Immature natural killer cell (primary cell): ENCODE results near the gene HMGCR. TPM values are rescaled to one million over a fixed set of nuclear protein-coding genes. Genes with fewer than 3 reads are reported as not detected.

Source experiments
- DNase-seq, 3 donors: peaks; one replicate each; pipeline ENCODE4 v3.0.0; 2022; ENCODE audit warnings: mixed read lengths in 1 of 3
- H3K27ac Mint-ChIP-seq, 6 donors: one replicate each; pipeline ENCODE4 v1.8.0; 2020; ENCODE audit warnings: mixed read lengths in 6 of 6, mild to moderate bottlenecking in 5 of 6, inconsistent platforms in 4 of 6, moderate library complexity in 3 of 6
- H3K27me3 Mint-ChIP-seq, 3 donors: one replicate each; pipeline ENCODE4 v1.8.0; 2020 to 2021; ENCODE audit warnings: low read depth in 3 of 3, mild to moderate bottlenecking in 3 of 3, mixed read lengths in 3 of 3, moderate library complexity in 3 of 3, inconsistent platforms in 1 of 3
- H3K36me3 Mint-ChIP-seq, 3 donors: one replicate each; pipeline ENCODE4 v1.8.0; 2020; ENCODE audit warnings: mixed read lengths in 3 of 3, inconsistent platforms in 2 of 3, mild to moderate bottlenecking in 2 of 3
- H3K4me1 Mint-ChIP-seq, 2 donors: one replicate each; pipeline ENCODE4 v1.8.0; 2020; ENCODE audit warnings: inconsistent platforms in 2 of 2, mild to moderate bottlenecking in 2 of 2, mixed read lengths in 2 of 2, moderate library complexity in 1 of 2
- H3K4me3 Mint-ChIP-seq, 5 donors: one replicate each; pipeline ENCODE4 v1.8.0; 2020; ENCODE audit warnings: mild to moderate bottlenecking in 5 of 5, mixed read lengths in 5 of 5, inconsistent platforms in 3 of 5, moderate library complexity in 3 of 5
- H3K9me3 Mint-ChIP-seq, 6 donors: one replicate each; pipeline ENCODE4 v1.8.0; 2020; ENCODE audit warnings: mild to moderate bottlenecking in 6 of 6, mixed read lengths in 6 of 6, inconsistent platforms in 4 of 6, moderate library complexity in 3 of 6
- polyA plus RNA-seq, 3 donors: library from polyadenylated mRNA; unstranded; fragments of 300-500 nt; fragmentation: Illumina TruSeq; gene quantifications; one replicate each; pipeline ENCODE4 v1.2.3, GENCODE V29; 2021

HMGCR gene
- polyA plus RNA-seq, 3 donors from 2014 or later, result 9.6 to 18.4 (median 11.2) TPM

DNA sequence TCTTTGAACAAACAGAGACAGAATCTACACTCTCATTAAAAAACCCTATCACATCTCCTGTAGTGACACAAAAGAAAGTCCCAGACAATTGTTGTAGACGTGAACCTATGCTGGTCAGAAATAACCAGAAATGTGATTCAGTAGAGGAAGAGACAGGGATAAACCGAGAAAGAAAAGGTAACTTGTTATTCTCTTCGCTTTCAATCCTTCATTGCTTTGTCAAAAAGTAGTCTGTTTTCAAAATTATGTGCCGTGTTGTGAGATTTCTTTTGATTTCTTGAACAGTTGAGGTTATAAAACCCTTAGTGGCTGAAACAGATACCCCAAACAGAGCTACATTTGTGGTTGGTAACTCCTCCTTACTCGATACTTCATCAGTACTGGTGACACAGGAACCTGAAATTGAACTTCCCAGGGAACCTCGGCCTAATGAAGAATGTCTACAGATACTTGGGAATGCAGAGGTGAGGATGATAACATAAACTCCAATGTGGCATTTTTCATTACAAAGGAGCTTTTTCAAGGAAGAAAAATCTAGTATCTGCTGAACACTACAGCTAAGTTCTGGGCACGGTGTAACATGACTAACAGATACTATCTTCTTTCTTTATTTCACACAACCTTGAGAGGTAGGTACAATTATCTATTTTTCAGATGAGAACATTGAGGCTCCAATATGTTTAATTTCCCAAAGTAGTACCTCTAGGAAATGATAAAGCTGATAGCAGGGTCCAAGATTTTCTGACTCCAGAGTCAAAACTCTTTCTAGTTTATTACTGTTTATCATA lies 14.3 kb downstream of the HMGCR start:
- Mint-ChIP-seq H3K36me3 (peaks cover 26 to 55% (median 40%) of the 10 kb centered on the region in 3 donors), H3K4me3 (no peak overlapping the region), H3K27ac (no peak overlapping the region), H3K9me3 (no peaks in the 10 kb centered on the region), H3K27me3 (peaks cover 0 to 2% (median 1%) of the 10 kb centered on the region in 3 donors), H3K4me1 (peaks cover 0 to 4% of the 10 kb centered on the region in 2 donors)
- DNase-seq, result no peak

DNA sequence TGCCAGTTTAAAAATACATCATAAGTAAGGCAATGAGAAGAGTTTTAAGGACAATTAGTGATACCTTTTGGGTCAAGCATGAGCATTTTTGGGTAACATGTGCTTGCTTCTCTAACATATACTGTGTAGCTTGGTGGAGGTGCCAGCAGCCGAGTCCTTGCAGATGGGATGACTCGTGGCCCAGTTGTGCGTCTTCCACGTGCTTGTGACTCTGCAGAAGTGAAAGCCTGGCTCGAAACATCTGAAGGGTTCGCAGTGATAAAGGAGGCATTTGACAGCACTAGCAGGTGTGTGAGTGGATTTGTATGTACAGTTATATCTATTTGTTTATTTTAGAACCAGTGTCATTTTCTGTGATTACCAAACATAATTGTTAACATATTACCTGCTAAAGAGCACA lies 18.2 kb downstream of the HMGCR start:
- H3K4me3 Mint-ChIP-seq, result no peak overlapping the region
- no peak for DNase-seq
- peaks cover 0 to 2% (median 1%) of the 10 kb centered on the region in 3 donors for H3K27me3 Mint-ChIP-seq
- peaks cover 38 to 61% (median 45%) of the 10 kb centered on the region in 3 donors for H3K36me3 Mint-ChIP-seq
- no peak overlapping the region for H3K27ac Mint-ChIP-seq
- H3K4me1 Mint-ChIP-seq, result no peaks in the 10 kb centered on the region
- peaks cover 0 to 2% (median 0%) of the 10 kb centered on the region in 6 donors for H3K9me3 Mint-ChIP-seq

DNA sequence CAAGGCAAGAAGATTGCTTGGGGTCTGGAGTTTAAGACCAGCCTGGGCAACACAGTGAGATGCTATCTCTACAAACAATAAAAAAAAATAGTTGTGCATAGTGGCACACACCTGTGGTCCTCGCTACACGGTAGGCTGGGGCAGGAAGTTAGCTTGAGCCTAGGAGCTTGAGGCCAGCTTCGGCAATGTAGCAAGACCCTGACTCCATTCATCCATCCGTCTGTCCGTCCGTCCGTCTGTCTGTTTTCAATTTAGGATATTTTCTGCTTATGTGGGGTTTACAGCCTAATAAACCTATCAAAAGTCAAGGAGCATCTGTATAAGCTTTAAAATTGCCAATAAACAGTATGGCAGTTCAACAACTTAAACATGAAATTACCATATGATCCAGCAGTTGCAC lies 19.7 kb downstream of the HMGCR start:
- H3K36me3 Mint-ChIP-seq, result peaks cover 28 to 54% (median 45%) of the 10 kb centered on the region in 3 donors
- no peak for DNase-seq
- H3K27ac Mint-ChIP-seq, result no peak overlapping the region
- H3K4me1 Mint-ChIP-seq, result no peaks in the 10 kb centered on the region
- peaks cover 0 to 2% (median 0%) of the 10 kb centered on the region in 3 donors for H3K27me3 Mint-ChIP-seq
- H3K4me3 Mint-ChIP-seq, result no peak overlapping the region
- peaks cover 0 to 2% (median 0%) of the 10 kb centered on the region in 6 donors for H3K9me3 Mint-ChIP-seq

DNA sequence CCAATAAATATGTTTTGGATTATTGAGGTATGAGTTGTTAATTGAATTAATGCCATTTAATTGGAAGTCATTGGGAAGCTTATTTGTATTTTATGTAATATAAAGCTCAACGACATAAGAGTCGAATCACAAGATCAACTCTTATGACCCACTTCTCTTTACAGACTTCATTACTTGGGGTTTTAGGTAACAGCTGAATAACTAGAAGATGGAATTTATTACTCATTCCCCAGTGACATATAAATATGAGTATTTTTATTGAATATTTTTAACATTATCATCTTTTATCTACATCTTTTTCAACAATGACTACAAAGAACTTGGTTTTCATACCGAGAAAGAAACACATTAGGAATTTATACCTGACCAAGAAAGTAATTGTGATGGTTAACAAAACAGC lies 21.1 kb downstream of the HMGCR start:
- no peaks in the 10 kb centered on the region for H3K27me3 Mint-ChIP-seq
- no peak overlapping the region for H3K4me3 Mint-ChIP-seq
- no peak overlapping the region for H3K27ac Mint-ChIP-seq
- no peaks in the 10 kb centered on the region for H3K4me1 Mint-ChIP-seq
- H3K9me3 Mint-ChIP-seq, result peaks cover 0 to 2% (median 0%) of the 10 kb centered on the region in 6 donors
- peaks cover 20 to 49% (median 42%) of the 10 kb centered on the region in 3 donors for H3K36me3 Mint-ChIP-seq
- no peak for DNase-seq

DNA sequence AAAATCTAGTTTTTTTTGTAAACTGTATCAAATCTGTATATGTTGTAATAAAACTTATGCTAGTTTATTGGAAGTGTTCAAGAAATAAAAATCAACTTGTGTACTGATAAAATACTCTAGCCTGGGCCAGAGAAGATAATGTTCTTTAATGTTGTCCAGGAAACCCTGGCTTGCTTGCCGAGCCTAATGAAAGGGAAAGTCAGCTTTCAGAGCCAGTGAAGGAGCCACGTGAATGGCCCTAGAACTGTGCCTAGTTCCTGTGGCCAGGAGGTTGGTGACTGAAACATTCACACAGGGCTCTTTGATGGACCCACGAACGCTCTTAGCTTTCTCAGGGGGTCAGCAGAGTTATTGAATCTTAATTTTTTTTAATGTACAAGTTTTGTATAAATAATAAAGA lies 24.3 kb downstream of the HMGCR start:
- Mint-ChIP-seq H3K4me1 (no peaks in the 10 kb centered on the region), H3K4me3 (no peak overlapping the region), H3K27ac (peak overlapping the region in 1 of 6 donors; percentile 18), H3K27me3 (no peaks in the 10 kb centered on the region), H3K9me3 (peaks cover 0 to 2% (median 0%) of the 10 kb centered on the region in 6 donors), H3K36me3 (peaks cover 18 to 43% (median 32%) of the 10 kb centered on the region in 3 donors)
- DNase-seq, result no peak

DNA sequence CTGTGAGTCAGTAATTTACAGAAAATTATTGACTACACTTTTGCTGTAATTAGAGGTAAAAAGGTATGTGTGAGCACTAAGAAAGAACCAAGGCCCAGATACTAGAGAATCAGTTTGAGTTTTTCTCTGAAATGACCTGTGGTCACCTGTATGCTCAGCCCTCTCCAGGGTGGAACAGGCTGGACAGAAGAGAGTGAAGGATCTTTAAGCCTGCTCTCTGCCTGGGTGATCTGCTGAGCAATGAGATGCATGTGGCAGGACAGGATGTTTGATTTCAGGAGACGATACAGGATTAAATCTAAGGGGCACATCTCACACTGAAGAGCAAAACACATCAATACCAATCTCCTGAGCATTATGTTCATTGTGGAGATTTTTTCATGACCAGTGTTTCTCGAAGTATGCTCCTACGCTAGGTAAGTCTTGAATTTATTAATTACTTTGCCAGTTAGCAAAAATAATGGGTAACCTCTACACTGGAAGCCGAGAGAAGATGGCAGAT lies 25.5 kb downstream of the HMGCR start:
- H3K27me3 Mint-ChIP-seq, result no peaks in the 10 kb centered on the region
- no peak for DNase-seq
- no peak overlapping the region for H3K4me3 Mint-ChIP-seq
- H3K27ac Mint-ChIP-seq, result peak overlapping the region in 3 of 6 donors; percentile 16 to 22 (median 17)
- no peaks in the 10 kb centered on the region for H3K4me1 Mint-ChIP-seq
- peaks cover 13 to 32% (median 23%) of the 10 kb centered on the region in 3 donors for H3K36me3 Mint-ChIP-seq
- H3K9me3 Mint-ChIP-seq, result peaks cover 0 to under 1% (median 0%) of the 10 kb centered on the region in 6 donors

DNA sequence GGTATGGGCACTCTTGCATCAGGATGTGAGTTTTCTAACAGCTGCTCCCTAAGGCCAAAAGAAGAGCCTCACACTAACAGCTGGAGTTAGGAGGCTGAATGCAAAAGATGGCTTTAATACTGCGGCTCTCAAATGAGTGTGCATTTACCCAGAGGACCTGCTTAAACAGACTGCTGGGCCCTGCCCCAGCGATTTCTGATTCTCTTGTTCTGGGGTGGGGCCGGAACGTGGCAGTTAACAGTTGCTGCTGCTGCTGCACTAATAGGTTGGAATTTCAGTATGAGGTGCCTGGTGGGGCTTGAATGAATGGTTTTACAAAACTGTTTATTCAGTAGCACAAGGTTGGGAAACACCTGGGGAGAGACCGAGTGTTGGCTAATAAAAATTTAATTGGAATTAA lies 26.1 kb downstream of the HMGCR start:
- peaks cover 12 to 29% (median 21%) of the 10 kb centered on the region in 3 donors for H3K36me3 Mint-ChIP-seq
- no peak overlapping the region for H3K27ac Mint-ChIP-seq
- H3K4me3 Mint-ChIP-seq, result no peak overlapping the region
- no peaks in the 10 kb centered on the region for H3K4me1 Mint-ChIP-seq
- DNase-seq, result no peak
- no peaks in the 10 kb centered on the region for H3K9me3 Mint-ChIP-seq
- H3K27me3 Mint-ChIP-seq, result peaks cover 0 to 3% (median 0%) of the 10 kb centered on the region in 3 donors

DNA sequence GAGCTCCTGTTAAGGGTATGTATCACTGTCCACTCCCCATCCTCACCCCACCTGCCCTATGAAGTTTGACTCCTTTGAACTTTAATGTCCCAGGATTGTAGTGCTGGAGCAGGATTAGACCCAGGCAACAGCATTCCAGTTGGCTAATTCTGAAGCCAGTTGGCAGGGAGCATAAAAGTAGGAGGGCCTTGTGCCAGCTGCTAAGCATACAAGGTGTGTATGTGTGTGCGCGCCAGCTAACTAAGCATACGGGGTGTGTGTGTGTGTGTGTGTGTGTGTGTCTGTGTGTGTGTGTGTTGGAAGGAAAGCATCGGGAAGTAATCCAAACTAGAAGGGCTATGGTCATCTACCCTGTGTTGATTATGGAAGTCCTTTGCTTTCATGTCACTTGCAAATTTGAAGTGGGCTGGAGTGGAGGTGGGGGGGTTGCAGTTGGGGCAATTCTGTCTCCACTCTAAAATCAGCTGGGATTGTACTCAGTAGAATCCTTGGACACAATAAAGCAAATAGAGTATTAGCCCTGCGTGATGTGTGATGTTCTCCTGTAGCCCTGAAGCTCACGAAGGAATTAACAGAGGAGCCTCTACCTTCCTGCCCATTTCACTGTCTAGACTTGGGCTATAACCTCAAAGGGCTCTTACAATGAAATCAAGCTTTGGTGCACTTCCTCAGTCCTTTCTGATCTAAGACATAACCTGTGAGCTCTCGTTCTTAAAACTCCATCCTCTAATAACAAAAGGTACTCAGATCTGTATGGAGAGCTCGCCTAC lies 26.9 kb downstream of the HMGCR start:
- peak overlapping the region in 1 of 6 donors; percentile 17 for H3K27ac Mint-ChIP-seq
- peaks cover 12 to 26% (median 18%) of the 10 kb centered on the region in 3 donors for H3K36me3 Mint-ChIP-seq
- no peak for DNase-seq
- no peaks in the 10 kb centered on the region for H3K4me1 Mint-ChIP-seq
- no peak overlapping the region for H3K4me3 Mint-ChIP-seq
- peaks cover 0 to 3% (median 0%) of the 10 kb centered on the region in 3 donors for H3K27me3 Mint-ChIP-seq
- no peaks in the 10 kb centered on the region for H3K9me3 Mint-ChIP-seq

DNA sequence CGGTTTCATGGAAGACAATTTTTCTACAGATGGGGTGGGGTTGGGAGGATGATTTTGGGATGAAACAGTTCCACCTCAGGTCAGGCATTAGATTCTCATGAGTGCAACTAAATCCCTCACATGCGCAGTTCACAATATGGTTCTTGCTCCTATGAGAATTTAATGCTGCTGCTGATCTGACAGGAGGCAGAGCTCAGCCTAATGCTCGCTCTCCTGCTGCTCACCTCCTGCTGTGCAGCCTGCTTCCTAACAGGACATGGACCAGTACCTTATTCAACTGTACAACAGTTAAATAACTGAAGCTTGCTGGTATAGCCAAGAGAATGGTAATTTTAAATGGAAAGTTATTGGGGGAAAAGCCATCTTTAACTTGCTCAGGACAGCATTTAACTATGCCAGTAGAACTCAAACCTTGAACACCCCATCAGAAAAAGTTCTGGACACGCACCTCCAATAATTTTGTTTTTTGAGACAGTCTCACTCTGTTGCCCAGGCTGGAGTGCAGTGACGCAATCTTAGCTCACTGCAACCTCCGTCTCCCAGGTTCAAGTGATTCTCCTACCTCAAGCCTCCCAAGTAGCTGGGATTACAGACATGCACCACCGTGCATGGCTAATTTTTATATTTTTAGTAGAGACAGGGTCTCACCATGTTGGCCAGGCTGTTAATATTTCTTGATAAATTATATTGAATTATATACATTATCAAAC lies 27.7 kb downstream of the HMGCR start:
- DNase-seq, result no peak
- Mint-ChIP-seq H3K27ac (no peak overlapping the region), H3K4me1 (no peaks in the 10 kb centered on the region), H3K9me3 (no peaks in the 10 kb centered on the region), H3K36me3 (peaks cover 9 to 20% (median 15%) of the 10 kb centered on the region in 3 donors), H3K27me3 (peaks cover 0 to 3% (median 0%) of the 10 kb centered on the region in 3 donors), H3K4me3 (no peak overlapping the region)

DNA sequence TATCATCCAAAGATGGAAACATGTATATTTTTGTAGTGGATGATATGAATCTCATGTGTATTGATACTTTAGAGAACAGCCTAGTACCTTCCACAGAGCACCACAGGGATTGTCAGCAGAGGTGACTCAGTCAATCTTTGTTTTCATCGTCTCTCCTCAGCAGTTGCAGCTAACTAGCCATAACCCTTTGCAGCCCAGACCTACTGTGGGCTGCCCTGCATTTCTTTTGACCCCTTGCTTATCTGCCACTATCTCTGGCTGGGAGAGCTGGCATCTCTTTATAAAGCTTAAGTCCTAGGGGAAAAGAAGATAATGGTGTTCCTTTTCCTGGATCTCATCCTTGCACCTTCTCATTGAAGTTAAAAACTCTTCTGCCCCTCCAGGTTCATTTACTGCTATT lies 28.7 kb downstream of the HMGCR start:
- no peak for DNase-seq
- no peaks in the 10 kb centered on the region for H3K9me3 Mint-ChIP-seq
- H3K27me3 Mint-ChIP-seq, result peaks cover 0 to 3% (median 0%) of the 10 kb centered on the region in 3 donors
- H3K36me3 Mint-ChIP-seq, result peaks cover 1 to 11% (median 5%) of the 10 kb centered on the region in 3 donors
- no peak overlapping the region for H3K27ac Mint-ChIP-seq
- H3K4me1 Mint-ChIP-seq, result no peaks in the 10 kb centered on the region
- H3K4me3 Mint-ChIP-seq, result no peak overlapping the region

DNA sequence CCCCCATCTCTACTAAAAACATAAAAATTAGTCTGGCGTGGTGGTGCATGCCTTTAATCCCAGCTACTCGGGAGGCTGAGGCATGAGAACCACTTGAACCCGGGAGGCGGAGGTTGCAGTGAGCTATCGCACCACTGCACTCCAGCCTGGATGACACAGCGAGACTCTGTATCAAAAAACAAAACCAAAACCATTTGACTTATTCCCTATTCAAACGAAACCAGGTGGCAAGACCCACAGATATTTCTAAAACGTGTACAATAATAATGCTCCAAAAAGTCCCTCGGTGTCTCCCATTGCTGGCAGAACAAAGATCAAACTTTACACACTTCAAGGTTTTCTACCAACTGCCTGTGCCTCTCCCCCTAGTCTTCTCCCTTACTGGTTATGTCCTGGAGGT lies 29.8 kb downstream of the HMGCR start:
- Mint-ChIP-seq H3K27ac (no peak overlapping the region), H3K27me3 (peaks cover 0 to 3% (median 0%) of the 10 kb centered on the region in 3 donors), H3K4me1 (no peaks in the 10 kb centered on the region), H3K4me3 (no peak overlapping the region), H3K9me3 (no peaks in the 10 kb centered on the region), H3K36me3 (peaks cover 0 to 8% (median under 1%) of the 10 kb centered on the region in 3 donors)
- DNase-seq, result no peak

DNA sequence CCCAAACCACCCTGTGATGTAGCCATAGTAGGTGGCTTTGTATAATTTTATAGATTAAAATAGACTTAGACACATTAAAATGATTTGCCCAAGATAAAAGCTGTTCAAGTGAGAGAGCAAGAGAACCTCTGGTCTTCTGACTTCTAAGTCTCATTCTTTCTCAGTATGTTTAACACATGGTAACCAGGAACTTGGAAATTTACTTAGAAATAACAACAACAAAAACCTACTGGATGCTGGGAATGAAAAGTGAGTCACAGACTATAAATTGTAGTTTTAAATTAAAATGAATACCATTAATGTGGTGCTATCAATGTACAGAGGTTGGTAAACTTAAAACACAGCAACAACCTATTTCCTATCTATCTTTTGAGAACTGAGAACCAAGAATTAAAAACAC lies 30.4 kb downstream of the HMGCR start:
- DNase-seq, result no peak
- no peaks in the 10 kb centered on the region for H3K9me3 Mint-ChIP-seq
- H3K27me3 Mint-ChIP-seq, result peaks cover 0 to 3% (median 0%) of the 10 kb centered on the region in 3 donors
- no peaks in the 10 kb centered on the region for H3K4me1 Mint-ChIP-seq
- peaks cover 0 to 7% (median 0%) of the 10 kb centered on the region in 3 donors for H3K36me3 Mint-ChIP-seq
- H3K27ac Mint-ChIP-seq, result no peak overlapping the region
- H3K4me3 Mint-ChIP-seq, result no peak overlapping the region

DNA sequence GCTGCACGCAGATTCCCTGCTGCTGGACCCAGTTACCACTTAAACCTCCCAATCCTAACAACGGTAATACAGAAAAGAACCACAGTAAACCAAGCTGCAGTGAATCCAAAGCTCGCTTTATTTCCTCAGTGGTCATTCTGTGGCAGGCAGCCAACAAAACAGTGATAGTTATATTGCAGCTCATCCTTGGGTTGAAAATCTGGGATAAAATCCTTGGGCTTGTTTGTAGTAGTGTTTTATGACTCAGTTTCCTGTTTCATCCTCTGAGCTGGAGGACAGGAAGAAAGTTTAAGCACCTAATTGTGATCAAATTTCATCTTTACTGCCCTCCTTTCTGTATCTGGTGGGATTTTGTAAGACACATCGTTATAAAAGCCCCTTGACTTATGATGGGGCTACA lies 31.4 kb downstream of the HMGCR start:
- Mint-ChIP-seq H3K9me3 (no peaks in the 10 kb centered on the region), H3K27ac (no peak overlapping the region), H3K27me3 (peaks cover 0 to 3% (median 0%) of the 10 kb centered on the region in 3 donors), H3K36me3 (peaks cover 5 to 9% (median 5%) of the 10 kb centered on the region in 3 donors), H3K4me3 (no peak overlapping the region), H3K4me1 (no peaks in the 10 kb centered on the region)
- no peak for DNase-seq
